Panc1 (cell line): ENCODE measurements around the gene KIAA0408. TPM values are rescaled to one million over a fixed set of nuclear protein-coding genes. Genes with fewer than 3 reads are reported as not detected.
"Not testable (repeated sequence)": the region's sequence is repeated elsewhere in the genome, so short reads cannot be mapped to it uniquely, and the experiment has no call there.

ENCODE experiments used
- ATAC-seq: fragments of 200-7000 bp; cut with Tn5 transposase; 2 replicates; pipeline ENCODE4 v1.9.1; 2020; ENCODE audit warnings: mild to moderate bottlenecking, moderate library complexity
- BruUV-seq: library from RNA; stranded (reverse); fragments of 400-500 nt; replicated peaks from 2 replicates; lab custom pipeline; 2021; lab: Mats Ljungman, UMichigan
- CTCF ChIA-PET: fragments of 300-600 bp; sonication (Branson Sonifier 250); formaldehyde crosslinking; loops from one replicate; lab custom pipeline; 2022; ENCODE audit warnings: antibody characterized with exemption; lab: Charles Lee
- POLR2A ChIA-PET: fragments of 300-600 bp; sonication (Branson Sonifier 250); formaldehyde crosslinking; loops from one replicate; lab custom pipeline; 2022; ENCODE audit warnings: antibody characterized with exemption; lab: Charles Lee
- DNase-seq: peaks from one replicate; pipeline ENCODE4 v3.0.0-alpha.2; 2010; ENCODE audit warnings: low read depth, low spot score
- H3K27ac ChIP-seq: 2 replicates; pipeline ENCODE4 v1.5.1; 2011; ENCODE audit warnings: mild to moderate bottlenecking, low read length, inconsistent platforms
- H3K27me3 ChIP-seq: fragments of 200-500 bp; sonication (Bioruptor generic); 2 replicates; pipeline ENCODE4 v1.6.0; 2014; ENCODE audit warnings: low read length, inconsistent platforms; ENCODE audit not compliant: control insufficient read depth, insufficient read depth
- H3K36me3 ChIP-seq: fragments of 200-500 bp; sonication (Bioruptor generic); 2 replicates; pipeline ENCODE4 v1.5.1; 2014; ENCODE audit warnings: inconsistent platforms, mild to moderate bottlenecking, low read length, moderate library complexity; ENCODE audit not compliant: control insufficient read depth, insufficient read depth
- H3K4me1 ChIP-seq: 2 replicates; pipeline ENCODE4 v1.5.1; 2011; ENCODE audit warnings: inconsistent platforms, mild to moderate bottlenecking, low read length, moderate library complexity; ENCODE audit not compliant: control insufficient read depth, insufficient read depth
- H3K4me3 ChIP-seq, 2 experiments: 2 replicates each; pipeline ENCODE4 v1.5.1; 2011 to 2012; ENCODE audit warnings: low read depth in 2 of 2, low read length in 2 of 2, mild to moderate bottlenecking in 2 of 2, inconsistent platforms in 1 of 2, moderate library complexity in 1 of 2
- H3K9me3 ChIP-seq: fragments of 200-500 bp; sonication (Bioruptor generic); 2 replicates; pipeline ENCODE4 v1.5.1; 2014; ENCODE audit warnings: low read depth, mild to moderate bottlenecking, inconsistent platforms, low read length, moderate library complexity; ENCODE audit not compliant: control insufficient read depth, insufficient read depth
- CTCF ChIP-seq: fragments of 450-650 bp; IDR thresholded peaks from 2 replicates; pipeline ENCODE4 v1.5.1; 2017; ENCODE audit warnings: mild to moderate bottlenecking
- POLR2AphosphoS5 ChIP-seq: IDR thresholded peaks from 2 replicates; pipeline ENCODE4 v1.6.1; 2012; ENCODE audit warnings: mild to moderate bottlenecking, low read depth, low read length, moderate library complexity
- SIN3A ChIP-seq: IDR thresholded peaks from 2 replicates; pipeline ENCODE4 v1.6.1; 2012; ENCODE audit warnings: low read depth, mild to moderate bottlenecking, low read length, moderate library complexity, borderline replicate concordance; ENCODE audit not compliant: insufficient read depth
- TCF7L2 ChIP-seq: IDR thresholded peaks from 2 replicates; pipeline ENCODE4 v1.6.1; 2011; ENCODE audit warnings: mild to moderate bottlenecking, low read depth, low read length, inconsistent platforms
- in situ Hi-C: cut with HindIII; loops from 2 replicates; pipeline ENCODE4 v1.10.0; 2016; ENCODE audit warnings: low sequenced_read_pairs, low pct_unique_long_range_greater_than_20kb
- intact Hi-C: fragments of 100-400 bp; cut with micrococcal nuclease; formaldehyde crosslinking; loops from one replicate; pipeline ENCODE4 v1.10.0; 2022; ENCODE audit not compliant: unreplicated experiment
- total RNA-seq: library from RNA; stranded (reverse); gene quantifications from one replicate; pipeline ENCODE4 v1.2.1, GENCODE V29; 2021; ENCODE audit not compliant: unreplicated experiment
- TF ChIP-seq, protein P1 (sequence below), 2 experiments: IDR thresholded peaks; 2 replicates each; pipeline ENCODE4 v1.6.1; 2011 to 2012; ENCODE audit warnings: low read depth in 2 of 2, control low read depth in 1 of 2, low read length in 1 of 2, mild to moderate bottlenecking in 1 of 2, moderate library complexity in 1 of 2; ENCODE audit not compliant: insufficient read depth in 1 of 2

The KIAA0408 gene
- total RNA-seq, 1 experiment from 2014 or later = 0.90 TPM

GRCh38 chr6:127420556-127420955 lies 38.6 kb downstream of the KIAA0408 start:
- H3K9me3 ChIP-seq = no peaks in the 10 kb centered on the region
- H3K36me3 ChIP-seq = no peaks in the 10 kb centered on the region
- BruUV-seq = no TSS peak
- peaks cover 13% of the 10 kb centered on the region for H3K4me1 ChIP-seq
- DNase-seq (peak; percentile 96), ATAC-seq (peak; percentile 99)
- 0 out of 4 replicates have a peak overlapping the region, but pooled peaks of 1 of the 2 experiments have one; percentile 0 for H3K4me3 ChIP-seq
- intact Hi-C loops (loop anchor here (2.0 to 5.0 kb wide), 2 partner anchors 78 to 116 kb away; partner anchors contain the start of gene ECHDC1), in situ Hi-C loops (no loop called here)
- ChIA-PET POLR2A (interaction anchor here (0.6 kb wide), 1 partner anchor 1088 kb away, joined by 5 read pairs; no protein-coding TSS in a partner anchor), CTCF (no interaction called here)
- H3K27ac ChIP-seq = peak overlapping the region; percentile 89
- H3K27me3 ChIP-seq = no peaks in the 10 kb centered on the region
- TF ChIP-seq, protein P1, sequence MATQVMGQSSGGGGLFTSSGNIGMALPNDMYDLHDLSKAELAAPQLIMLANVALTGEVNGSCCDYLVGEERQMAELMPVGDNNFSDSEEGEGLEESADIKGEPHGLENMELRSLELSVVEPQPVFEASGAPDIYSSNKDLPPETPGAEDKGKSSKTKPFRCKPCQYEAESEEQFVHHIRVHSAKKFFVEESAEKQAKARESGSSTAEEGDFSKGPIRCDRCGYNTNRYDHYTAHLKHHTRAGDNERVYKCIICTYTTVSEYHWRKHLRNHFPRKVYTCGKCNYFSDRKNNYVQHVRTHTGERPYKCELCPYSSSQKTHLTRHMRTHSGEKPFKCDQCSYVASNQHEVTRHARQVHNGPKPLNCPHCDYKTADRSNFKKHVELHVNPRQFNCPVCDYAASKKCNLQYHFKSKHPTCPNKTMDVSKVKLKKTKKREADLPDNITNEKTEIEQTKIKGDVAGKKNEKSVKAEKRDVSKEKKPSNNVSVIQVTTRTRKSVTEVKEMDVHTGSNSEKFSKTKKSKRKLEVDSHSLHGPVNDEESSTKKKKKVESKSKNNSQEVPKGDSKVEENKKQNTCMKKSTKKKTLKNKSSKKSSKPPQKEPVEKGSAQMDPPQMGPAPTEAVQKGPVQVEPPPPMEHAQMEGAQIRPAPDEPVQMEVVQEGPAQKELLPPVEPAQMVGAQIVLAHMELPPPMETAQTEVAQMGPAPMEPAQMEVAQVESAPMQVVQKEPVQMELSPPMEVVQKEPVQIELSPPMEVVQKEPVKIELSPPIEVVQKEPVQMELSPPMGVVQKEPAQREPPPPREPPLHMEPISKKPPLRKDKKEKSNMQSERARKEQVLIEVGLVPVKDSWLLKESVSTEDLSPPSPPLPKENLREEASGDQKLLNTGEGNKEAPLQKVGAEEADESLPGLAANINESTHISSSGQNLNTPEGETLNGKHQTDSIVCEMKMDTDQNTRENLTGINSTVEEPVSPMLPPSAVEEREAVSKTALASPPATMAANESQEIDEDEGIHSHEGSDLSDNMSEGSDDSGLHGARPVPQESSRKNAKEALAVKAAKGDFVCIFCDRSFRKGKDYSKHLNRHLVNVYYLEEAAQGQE (IDR thresholded peaks at IDR 0.05; ENCODE audit: insufficient read depth in 1 of 2, low read depth in 2 of 2, low read length in 1 of 2) = no peak
- TF ChIP-seq CTCF (peak; percentile 72), TCF7L2 (0 out of 2 replicates have a peak, but pooled peaks have one; percentile 19), SIN3A (no peak), POLR2AphosphoS5 (peak; percentile 63; the same call in 1 of the 2 replicates)

DNA sequence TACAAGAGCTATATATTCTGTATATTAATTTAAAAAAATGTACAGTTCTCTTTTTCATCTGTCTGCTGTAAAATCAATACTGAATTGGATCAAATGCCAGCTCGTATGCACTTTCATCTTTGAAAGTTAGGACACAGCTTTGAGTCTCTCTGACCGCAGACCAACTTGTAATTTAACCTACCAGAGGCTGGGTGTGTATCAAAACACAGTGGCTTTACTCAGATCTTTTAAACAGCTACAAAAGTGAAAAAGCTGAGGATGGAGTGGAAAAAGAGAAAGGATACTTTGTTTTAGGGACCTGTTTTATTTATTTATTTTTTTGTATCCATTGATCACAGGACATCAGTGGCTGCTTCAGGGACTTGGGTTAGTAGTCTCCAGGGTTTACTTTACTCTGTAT lies 44.1 kb downstream of the KIAA0408 start:
- H3K27me3 ChIP-seq = no peaks in the 10 kb centered on the region
- H3K36me3 ChIP-seq = no peaks in the 10 kb centered on the region
- intact Hi-C loops (no loop called here), in situ Hi-C loops (no loop called here)
- BruUV-seq = no TSS peak
- ChIA-PET POLR2A (no interaction called here), CTCF (no interaction called here)
- DNase-seq = no peak
- 0 out of 2 replicates have a peak overlapping the region, but pooled peaks have one; percentile 3 for H3K27ac ChIP-seq
- TF ChIP-seq, protein P1 (IDR thresholded peaks at IDR 0.05; ENCODE audit: insufficient read depth in 1 of 2, low read depth in 2 of 2, low read length in 1 of 2) = no peak
- TF ChIP-seq TCF7L2 = no peak
- TF ChIP-seq CTCF = no peak
- no peak for TF ChIP-seq POLR2AphosphoS5
- TF ChIP-seq SIN3A = no peak
- no peaks in the 10 kb centered on the region for H3K9me3 ChIP-seq
- no peak for ATAC-seq
- H3K4me3 ChIP-seq = no peak overlapping the region
- peaks cover under 1% of the 10 kb centered on the region; the same call in 1 of the 2 replicates for H3K4me1 ChIP-seq

DNA sequence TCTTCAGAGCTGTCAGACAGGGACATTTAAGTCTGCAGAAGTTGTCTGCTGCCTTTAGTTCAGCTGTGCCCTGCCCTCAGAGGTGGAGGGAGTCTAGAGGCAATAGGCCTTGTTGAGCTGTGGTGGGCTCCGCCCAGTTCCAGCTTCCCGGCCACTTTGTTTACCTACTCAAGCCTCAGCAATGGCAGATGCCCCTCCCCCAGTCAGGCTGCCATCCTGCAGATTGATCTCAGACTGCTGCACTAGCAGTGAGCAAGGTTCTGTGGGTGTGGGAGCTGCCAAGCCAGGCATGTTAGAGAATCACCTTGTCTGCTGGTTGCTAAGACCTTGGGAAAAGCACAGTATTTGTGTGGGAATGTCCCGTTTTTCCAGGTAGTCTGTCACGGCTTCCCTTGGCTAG lies 46.1 kb downstream of the KIAA0408 start:
- H3K9me3 ChIP-seq, H3K36me3 ChIP-seq, intact Hi-C loops, CTCF ChIA-PET, H3K27me3 ChIP-seq, BruUV-seq, H3K4me3 ChIP-seq, DNase-seq, in situ Hi-C loops, ATAC-seq, H3K27ac ChIP-seq, H3K4me1 ChIP-seq, POLR2A ChIA-PET: not testable (repeated sequence)
